DND-41 (cell line): ENCODE data around the gene VPS8.

Experiments
- ATAC-seq: fragments of 200-7000 bp; cut with Tn5 transposase; 3 replicates; pipeline ENCODE4 v1.9.1; 2021; ENCODE audit warnings: low read depth; ENCODE audit not compliant: insufficient read depth
- DNase-seq: peaks from one replicate; pipeline ENCODE4 v3.0.0-alpha.2; 2020
- H2AFZ ChIP-seq: 2 replicates; pipeline ENCODE4 v1.6.0; 2012; ENCODE audit warnings: low read depth, low read length
- H3K27ac ChIP-seq: 2 replicates; pipeline ENCODE4 v1.5.1; 2012; ENCODE audit warnings: low read length, inconsistent platforms
- H3K27me3 ChIP-seq: fragments of 200-600 bp; sonication (generic); 2 replicates; pipeline ENCODE4 v1.6.0; 2012; ENCODE audit warnings: low read length, mild to moderate bottlenecking, inconsistent platforms; ENCODE audit not compliant: insufficient read depth, poor library complexity
- H3K36me3 ChIP-seq: 2 replicates; pipeline ENCODE4 v1.5.1; 2012; ENCODE audit warnings: low read length, inconsistent platforms; ENCODE audit not compliant: insufficient read depth
- H3K4me1 ChIP-seq: 2 replicates; pipeline ENCODE4 v1.5.1; 2012; ENCODE audit warnings: mild to moderate bottlenecking, low read length; ENCODE audit not compliant: insufficient read depth
- H3K4me2 ChIP-seq: 2 replicates; pipeline ENCODE4 v1.6.0; 2012; ENCODE audit warnings: mild to moderate bottlenecking, moderate library complexity, low read length, inconsistent platforms; ENCODE audit not compliant: insufficient read depth
- H3K4me3 ChIP-seq, 2 experiments: fragments of 200-600 bp in 1 of 2; shearing (Covaris generic) in 1 of 2; 2 replicates each; pipeline ENCODE4 v1.5.1; 2012 to 2016; ENCODE audit warnings: inconsistent platforms in 2 of 2, low read length in 2 of 2, mild to moderate bottlenecking in 2 of 2, low read depth in 1 of 2, moderate library complexity in 1 of 2
- H3K79me2 ChIP-seq: 2 replicates; pipeline ENCODE4 v1.6.0; 2012; ENCODE audit warnings: low read length, inconsistent platforms; ENCODE audit not compliant: insufficient read depth
- H3K9ac ChIP-seq: 2 replicates; pipeline ENCODE4 v1.6.0; 2012; ENCODE audit warnings: low read depth, mild to moderate bottlenecking, inconsistent platforms, low read length, moderate library complexity
- H3K9me3 ChIP-seq: 2 replicates; pipeline ENCODE4 v1.5.1; 2012; ENCODE audit warnings: low read length, moderate library complexity, mild to moderate bottlenecking, inconsistent platforms; ENCODE audit not compliant: insufficient read depth, severe bottlenecking
- H4K20me1 ChIP-seq: 2 replicates; pipeline ENCODE4 v1.6.0; 2012; ENCODE audit warnings: low read length; ENCODE audit not compliant: insufficient read depth
- CTCF ChIP-seq: IDR thresholded peaks from 2 replicates; pipeline ENCODE4 v1.5.1; 2012; ENCODE audit warnings: borderline replicate concordance, low read length, moderate library complexity, mild to moderate bottlenecking; ENCODE audit not compliant: poor library complexity, severe bottlenecking; ENCODE audit errors: extremely low read depth
- EZH2 ChIP-seq: IDR thresholded peaks from 3 replicates; pipeline ENCODE4 v1.6.1; 2012; ENCODE audit warnings: borderline replicate concordance, low read depth, mild to moderate bottlenecking, moderate library complexity, low read length, inconsistent platforms; ENCODE audit not compliant: severe bottlenecking

Gene VPS8

DNA sequence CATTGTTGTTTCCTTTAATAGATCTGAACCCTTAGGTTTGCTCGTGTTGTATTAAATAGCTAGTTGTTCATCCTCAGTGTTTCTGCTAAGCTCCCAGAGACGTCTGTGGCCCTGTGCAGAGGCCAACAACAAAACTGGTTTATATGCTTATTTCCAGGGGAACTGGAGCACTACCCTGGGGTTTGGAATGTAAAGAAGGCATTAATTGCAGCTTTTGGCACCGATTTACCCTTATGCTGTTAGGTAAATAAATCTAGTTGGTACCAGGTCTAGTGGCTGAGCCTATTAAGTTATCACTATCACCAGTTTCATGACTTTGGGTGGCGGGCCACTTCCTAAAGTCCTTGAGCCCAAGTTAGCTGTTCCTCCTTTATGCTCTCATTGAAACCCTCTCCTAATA is 12.0 kb downstream of the VPS8 start:
- H3K4me1 ChIP-seq, result no peaks in the 10 kb centered on the region
- H2AFZ ChIP-seq, result no peak overlapping the region
- H3K36me3 ChIP-seq, result no peaks in the 10 kb centered on the region; the same call in 1 of the 2 replicates
- no peak overlapping the region for H3K4me3 ChIP-seq
- DNase-seq, result no peak
- H3K27me3 ChIP-seq, result no peaks in the 10 kb centered on the region
- H4K20me1 ChIP-seq, result no peaks in the 10 kb centered on the region
- H3K79me2 ChIP-seq, result no peaks in the 10 kb centered on the region
- ATAC-seq, result no peak
- H3K9me3 ChIP-seq, result no peaks in the 10 kb centered on the region
- no peak overlapping the region for H3K27ac ChIP-seq
- TF ChIP-seq CTCF (no peak), EZH2 (no peak)
- H3K4me2 ChIP-seq, result no peak overlapping the region
- no peak overlapping the region for H3K9ac ChIP-seq

DNA sequence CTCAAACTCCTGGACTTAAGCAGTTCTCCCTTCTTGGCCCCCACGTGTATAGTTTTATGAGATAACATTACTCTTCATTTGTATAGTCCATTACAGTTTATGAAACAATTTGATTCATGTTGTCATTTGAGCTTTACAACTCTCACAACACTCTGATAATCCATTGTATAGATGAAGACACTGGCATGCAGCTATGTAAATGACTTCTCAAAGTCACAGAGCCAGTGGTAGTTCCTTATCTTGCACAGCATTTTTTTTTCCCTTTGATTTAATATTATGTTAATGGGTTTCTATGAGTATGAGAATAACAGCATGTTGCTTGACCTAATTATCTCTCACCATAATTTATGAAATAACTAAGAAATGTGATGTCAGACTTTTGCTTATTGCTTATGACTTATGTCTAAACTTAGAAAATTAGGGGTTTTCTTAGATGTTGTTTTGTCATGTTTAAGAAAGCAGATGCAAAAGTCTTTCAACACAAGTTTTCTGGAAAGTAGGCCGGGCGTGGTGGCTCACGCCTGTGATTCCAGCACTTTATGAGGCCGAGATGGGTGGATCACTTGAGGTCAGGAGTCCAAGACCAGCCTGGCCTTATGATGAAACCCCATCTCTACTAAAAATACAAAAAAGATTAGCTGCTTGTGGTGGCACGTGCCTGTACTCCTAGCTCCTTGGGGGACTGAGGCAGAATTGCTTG is 13.3 kb downstream of the VPS8 start:
- no peak overlapping the region for H2AFZ ChIP-seq
- ATAC-seq (no peak), DNase-seq (no peak)
- H3K27ac ChIP-seq, result no peak overlapping the region
- no peaks in the 10 kb centered on the region; the same call in 1 of the 2 replicates for H3K36me3 ChIP-seq
- no peaks in the 10 kb centered on the region for H3K79me2 ChIP-seq
- no peaks in the 10 kb centered on the region for H3K4me1 ChIP-seq
- no peak overlapping the region for H3K4me2 ChIP-seq
- no peak overlapping the region for H3K4me3 ChIP-seq
- H3K9ac ChIP-seq, result no peak overlapping the region
- no peaks in the 10 kb centered on the region for H4K20me1 ChIP-seq
- no peaks in the 10 kb centered on the region for H3K27me3 ChIP-seq
- no peaks in the 10 kb centered on the region for H3K9me3 ChIP-seq
- TF ChIP-seq EZH2 (no peak), CTCF (no peak)

GRCh38 chr3:184827572-184827971 is 15.6 kb downstream of the VPS8 start:
- no peaks in the 10 kb centered on the region for H3K27me3 ChIP-seq
- DNase-seq (no peak), ATAC-seq (no peak)
- TF ChIP-seq CTCF (no peak), EZH2 (no peak)
- no peaks in the 10 kb centered on the region for H3K9me3 ChIP-seq
- no peaks in the 10 kb centered on the region; the same call in 1 of the 2 replicates for H3K36me3 ChIP-seq
- no peak overlapping the region for H2AFZ ChIP-seq
- no peaks in the 10 kb centered on the region for H3K79me2 ChIP-seq
- no peak overlapping the region for H3K4me3 ChIP-seq
- H4K20me1 ChIP-seq, result no peaks in the 10 kb centered on the region
- H3K4me2 ChIP-seq, result no peak overlapping the region
- H3K27ac ChIP-seq, result no peak overlapping the region
- no peak overlapping the region for H3K9ac ChIP-seq
- no peaks in the 10 kb centered on the region for H3K4me1 ChIP-seq
